ENCODE measurements around the gene GRIPAP1.
A peak's percentile ranks its signal among the peaks of the same experiment; 100 is the strongest.

The GRIPAP1 gene

DNA sequence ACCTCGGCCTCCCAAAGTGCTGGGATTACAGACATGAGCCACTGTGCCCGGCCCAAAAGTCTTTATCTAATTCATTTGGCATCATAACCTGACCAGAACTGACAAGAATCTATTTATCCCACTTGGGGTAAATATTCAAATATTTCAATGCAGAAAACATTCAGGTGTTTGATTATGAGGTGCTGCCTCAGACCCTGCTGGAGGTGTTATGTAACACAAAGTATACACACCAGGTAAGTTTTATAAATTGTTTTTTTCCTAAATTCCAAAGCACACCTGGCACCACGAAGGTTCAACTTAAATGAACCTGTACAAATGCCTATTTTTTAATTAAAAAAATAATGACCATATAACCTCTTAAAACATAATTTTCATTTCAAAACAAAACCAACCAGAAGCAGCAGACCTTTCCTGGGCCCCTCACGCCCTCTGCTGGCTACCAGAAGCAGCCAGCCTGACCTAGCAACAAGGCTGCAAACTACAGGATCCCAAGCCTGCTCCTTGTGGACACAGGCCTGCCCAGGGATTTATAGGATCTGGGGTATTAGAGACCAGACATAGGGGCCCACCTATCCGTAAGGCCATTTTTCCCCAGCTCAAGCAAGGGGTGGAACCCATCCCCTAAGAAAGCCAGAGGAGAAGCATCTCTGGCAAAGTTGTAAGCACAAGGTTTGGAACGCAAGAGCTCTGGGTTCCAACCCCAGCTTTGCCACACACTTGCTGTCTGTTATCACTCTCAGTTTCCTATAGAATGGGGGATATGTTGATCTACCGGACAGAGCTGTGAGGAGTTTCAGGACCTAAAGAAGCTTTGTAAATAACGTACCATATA, 56.3 kb downstream of the GRIPAP1 start:
- Histone ChIP-seq H3K9me3 (ENCODE audit: control insufficient read depth in 5 of 5, low read length in 5 of 5) (no peaks in the 10 kb centered on the region), H3K9ac (ENCODE audit: low read length in 5 of 5) (no peak overlapping the region), H3K4me1 (ENCODE audit: control insufficient read depth in 5 of 5, insufficient read depth in 5 of 5, low read length in 5 of 5) (peaks cover 0 to 9% (median 0%) of the 10 kb centered on the region in 5 donors), H3K27ac (ENCODE audit: low read depth, low read length) (no peak overlapping the region), H3K36me3 (ENCODE audit: control insufficient read depth in 5 of 5, insufficient read depth in 5 of 5, low read length in 5 of 5) (peaks cover 0 to 16% (median 6%) of the 10 kb centered on the region in 5 donors), H3K4me3 (ENCODE audit: low read depth in 1 of 5, low read length in 5 of 5) (no peak overlapping the region), H3K27me3 (ENCODE audit: control insufficient read depth in 5 of 5, insufficient read depth in 4 of 5, low read length in 5 of 5) (peaks cover 0 to 4% (median 2%) of the 10 kb centered on the region in 5 donors)

DNA sequence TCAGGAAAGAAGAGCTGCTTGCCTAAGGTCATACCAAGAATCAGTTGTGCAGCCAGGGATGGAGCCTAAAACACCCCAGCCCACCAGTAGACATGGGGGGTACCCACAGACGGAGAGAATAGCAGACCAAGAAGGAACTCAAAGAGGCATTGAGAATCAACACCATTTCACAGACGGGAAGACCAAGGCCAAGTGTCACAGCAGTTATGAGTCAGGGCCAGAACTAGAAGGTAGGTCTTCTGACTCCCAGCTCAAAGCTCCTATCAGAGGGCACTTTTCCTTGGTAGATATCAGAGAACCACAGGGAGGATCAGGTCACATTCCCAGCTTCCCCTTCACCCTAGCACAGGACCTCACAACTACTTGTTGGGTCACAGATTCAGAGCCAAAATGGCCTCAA, 59.2 kb downstream of the GRIPAP1 start:
- H3K4me1 ChIP-seq (ENCODE audit: control insufficient read depth in 5 of 5, insufficient read depth in 5 of 5, low read length in 5 of 5): peaks cover 0 to 22% (median 2%) of the 10 kb centered on the region in 5 donors
- no peak overlapping the region for H3K27ac ChIP-seq (ENCODE audit: low read depth, low read length)

DNA sequence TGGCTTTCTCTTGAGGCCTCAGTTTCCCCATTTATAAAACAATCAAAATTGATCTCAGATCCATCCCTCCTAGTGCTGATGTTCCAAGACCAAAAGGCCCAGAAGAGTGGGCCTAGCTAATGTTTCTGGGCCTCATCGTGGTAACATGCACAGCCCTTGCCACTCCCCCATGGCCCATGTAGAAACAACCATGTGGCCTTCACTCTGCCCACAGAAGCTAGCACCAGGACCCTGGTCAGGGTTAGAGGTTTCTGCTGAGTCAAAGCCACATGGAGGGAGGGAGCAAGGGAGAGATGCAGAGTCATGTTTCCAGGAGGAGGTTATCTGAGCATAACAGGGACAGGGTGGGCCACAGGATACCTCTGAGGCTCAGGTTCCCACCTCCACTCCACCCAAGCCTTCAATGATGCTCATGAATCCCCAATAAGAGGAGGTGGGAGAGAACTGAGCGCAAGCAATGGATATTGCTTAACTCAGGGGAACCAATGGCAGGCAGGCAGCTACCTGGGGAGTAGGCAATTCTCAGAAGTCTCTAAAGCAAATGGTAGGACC, 61.6 kb downstream of the GRIPAP1 start:
- peaks cover 0 to 11% (median 6%) of the 10 kb centered on the region in 5 donors for H3K27me3 ChIP-seq (ENCODE audit: control insufficient read depth in 5 of 5, insufficient read depth in 4 of 5, low read length in 5 of 5)
- peaks cover 0 to 39% (median 2%) of the 10 kb centered on the region in 5 donors for H3K4me1 ChIP-seq (ENCODE audit: control insufficient read depth in 5 of 5, insufficient read depth in 5 of 5, low read length in 5 of 5)
- no peak overlapping the region for H3K4me3 ChIP-seq (ENCODE audit: low read depth in 1 of 5, low read length in 5 of 5)
- H3K9ac ChIP-seq (ENCODE audit: low read length in 5 of 5): peak overlapping the region in 1 of 5 donors; percentile 16
- H3K9me3 ChIP-seq (ENCODE audit: control insufficient read depth in 5 of 5, low read length in 5 of 5): no peaks in the 10 kb centered on the region
- no peak overlapping the region for H3K27ac ChIP-seq (ENCODE audit: low read depth, low read length)
- peaks cover 0 to 19% (median 13%) of the 10 kb centered on the region in 5 donors for H3K36me3 ChIP-seq (ENCODE audit: control insufficient read depth in 5 of 5, insufficient read depth in 5 of 5, low read length in 5 of 5)

More for the DNA sequence above, 59.2 kb downstream of the GRIPAP1 start:
- H3K4me3 ChIP-seq (ENCODE audit: low read depth in 1 of 5, low read length in 5 of 5): no peak overlapping the region
- H3K9me3 ChIP-seq (ENCODE audit: control insufficient read depth in 5 of 5, low read length in 5 of 5): no peaks in the 10 kb centered on the region
- H3K27me3 ChIP-seq (ENCODE audit: control insufficient read depth in 5 of 5, insufficient read depth in 4 of 5, low read length in 5 of 5): peaks cover 0 to 11% (median 6%) of the 10 kb centered on the region in 5 donors
- H3K36me3 ChIP-seq (ENCODE audit: control insufficient read depth in 5 of 5, insufficient read depth in 5 of 5, low read length in 5 of 5): peaks cover 0 to 19% (median 11%) of the 10 kb centered on the region in 5 donors
- no peak overlapping the region for H3K9ac ChIP-seq (ENCODE audit: low read length in 5 of 5)

DNA sequence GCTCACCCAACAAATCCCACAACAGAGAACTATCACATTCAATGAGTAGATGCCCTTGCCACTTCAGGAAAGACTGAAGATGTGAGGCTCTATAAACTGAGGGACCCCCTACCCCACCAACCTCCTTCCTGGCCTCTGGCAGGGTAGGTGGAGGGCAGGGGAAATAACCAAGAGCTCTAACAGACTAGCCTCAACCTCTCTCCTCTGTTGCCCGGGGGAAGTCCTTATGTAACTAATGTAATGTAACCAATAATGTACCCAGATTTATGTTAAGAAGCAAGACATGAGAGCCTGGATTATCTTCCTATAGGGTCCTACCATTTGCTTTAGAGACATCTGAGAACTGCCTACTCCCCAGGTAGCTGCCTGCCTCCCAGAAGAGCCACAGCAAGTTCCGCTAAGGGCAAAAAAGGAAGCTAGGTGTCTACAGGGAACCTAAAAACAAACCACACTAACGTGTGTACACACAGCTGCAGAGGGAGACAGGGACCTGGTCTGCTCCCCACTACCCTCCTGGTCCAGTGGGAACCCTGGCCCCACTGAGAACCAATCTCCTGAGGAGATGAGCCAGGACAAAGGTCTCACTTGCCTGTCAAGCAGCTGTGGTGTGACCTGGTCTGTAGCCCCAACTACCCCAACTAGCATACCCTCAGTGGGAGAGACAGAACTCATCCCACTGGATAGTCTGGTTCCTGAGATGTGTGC, 62.4 kb downstream of the GRIPAP1 start:
- peaks cover 0 to 13% (median 6%) of the 10 kb centered on the region in 5 donors for H3K27me3 ChIP-seq (ENCODE audit: control insufficient read depth in 5 of 5, insufficient read depth in 4 of 5, low read length in 5 of 5)
- peak overlapping the region in 1 of 5 donors; percentile 31 for H3K9ac ChIP-seq (ENCODE audit: low read length in 5 of 5)
- H3K9me3 ChIP-seq (ENCODE audit: control insufficient read depth in 5 of 5, low read length in 5 of 5): no peaks in the 10 kb centered on the region
- H3K36me3 ChIP-seq (ENCODE audit: control insufficient read depth in 5 of 5, insufficient read depth in 5 of 5, low read length in 5 of 5): peaks cover 0 to 21% (median 17%) of the 10 kb centered on the region in 5 donors
- H3K4me1 ChIP-seq (ENCODE audit: control insufficient read depth in 5 of 5, insufficient read depth in 5 of 5, low read length in 5 of 5): peaks cover 0 to 39% (median 2%) of the 10 kb centered on the region in 5 donors
- H3K4me3 ChIP-seq (ENCODE audit: low read depth in 1 of 5, low read length in 5 of 5): no peak overlapping the region
- H3K27ac ChIP-seq (ENCODE audit: low read depth, low read length): no peak overlapping the region

DNA sequence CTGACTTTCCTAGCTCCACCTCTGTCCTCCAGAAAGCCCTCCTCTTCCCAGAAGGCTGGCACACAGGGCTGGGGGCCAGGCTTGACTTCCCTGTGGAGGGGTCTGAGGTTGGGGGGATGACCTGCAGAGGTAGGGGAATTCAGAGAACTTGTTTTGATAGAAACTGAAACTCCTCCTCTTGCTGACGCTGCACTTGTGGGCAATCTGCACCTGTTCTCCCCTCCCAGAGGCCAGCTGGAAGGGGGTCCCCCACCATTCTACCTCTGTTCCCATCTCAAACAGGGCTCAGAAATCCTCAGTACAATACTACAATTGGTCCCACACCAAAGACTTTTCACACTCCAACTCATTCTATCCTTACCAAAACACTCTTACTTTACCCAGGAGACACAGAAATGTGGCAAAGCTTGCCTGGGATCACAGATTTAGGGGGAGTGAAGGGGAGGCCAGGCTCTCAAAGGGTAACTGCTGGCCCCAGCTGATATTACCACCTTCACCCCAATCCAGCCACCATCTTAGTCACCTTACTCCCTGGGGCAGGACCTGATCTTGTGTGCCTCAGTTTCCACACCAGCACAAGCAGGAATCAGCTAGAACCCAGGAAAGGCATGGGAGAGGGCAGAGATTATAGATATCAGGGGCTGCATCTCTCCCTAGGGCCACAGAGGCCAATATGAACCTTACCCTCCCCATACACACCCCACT, 63.2 kb downstream of the GRIPAP1 start:
- H3K27ac ChIP-seq (ENCODE audit: low read depth, low read length): no peak overlapping the region
- peaks cover 0 to 4% (median 3%) of the 10 kb centered on the region in 5 donors for H3K9me3 ChIP-seq (ENCODE audit: control insufficient read depth in 5 of 5, low read length in 5 of 5)
- H3K4me3 ChIP-seq (ENCODE audit: low read depth in 1 of 5, low read length in 5 of 5): no peak overlapping the region
- H3K9ac ChIP-seq (ENCODE audit: low read length in 5 of 5): no peak overlapping the region
- peaks cover 0 to 26% (median 24%) of the 10 kb centered on the region in 5 donors for H3K36me3 ChIP-seq (ENCODE audit: control insufficient read depth in 5 of 5, insufficient read depth in 5 of 5, low read length in 5 of 5)
- peaks cover 0 to 13% (median 6%) of the 10 kb centered on the region in 5 donors for H3K27me3 ChIP-seq (ENCODE audit: control insufficient read depth in 5 of 5, insufficient read depth in 4 of 5, low read length in 5 of 5)
- H3K4me1 ChIP-seq (ENCODE audit: control insufficient read depth in 5 of 5, insufficient read depth in 5 of 5, low read length in 5 of 5): peaks cover 0 to 39% (median 2%) of the 10 kb centered on the region in 5 donors

DNA sequence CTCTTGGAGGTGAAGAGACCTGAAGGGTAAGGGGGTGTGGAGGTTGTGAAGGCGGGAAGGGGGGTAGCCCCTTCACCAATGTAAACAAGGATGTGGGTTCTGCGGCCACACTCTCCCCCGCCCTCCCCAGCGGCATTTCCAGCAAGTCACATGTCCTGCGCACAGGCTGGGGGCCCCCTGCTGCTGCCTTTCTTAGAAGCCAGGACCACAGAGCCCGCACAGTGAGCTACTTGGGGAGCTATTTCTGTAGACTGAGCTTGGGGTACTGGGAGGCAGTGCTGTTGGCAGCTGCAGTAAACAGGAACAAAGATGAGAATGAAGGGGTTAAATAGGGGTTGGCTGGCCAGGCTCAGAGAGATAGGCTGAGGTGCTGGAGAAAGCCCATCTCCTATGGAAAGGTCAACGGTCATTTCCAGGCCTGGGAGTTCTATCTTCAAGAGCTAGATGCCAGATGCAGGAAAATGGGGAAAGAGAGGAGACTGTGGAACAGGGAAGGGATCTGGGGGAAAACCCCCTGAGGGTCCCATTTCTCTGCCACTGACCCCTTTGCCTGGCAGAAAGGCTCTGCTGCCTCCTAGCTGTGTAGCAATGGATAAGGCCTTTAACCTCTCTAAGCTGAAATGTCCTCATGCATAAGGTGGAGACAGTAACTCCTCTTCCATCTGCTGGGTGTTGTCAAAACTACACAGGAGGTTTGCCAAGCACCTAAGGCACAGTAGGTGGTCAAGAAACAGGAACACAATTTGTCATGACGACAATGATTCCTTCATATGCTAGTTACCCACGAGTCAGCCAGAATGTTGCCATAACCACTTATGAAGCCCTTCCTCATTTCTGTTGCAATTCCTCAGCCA, 64.8 kb downstream of the GRIPAP1 start:
- H3K9me3 ChIP-seq (ENCODE audit: control insufficient read depth in 5 of 5, low read length in 5 of 5): peaks cover 0 to 10% (median 5%) of the 10 kb centered on the region in 5 donors
- no peak overlapping the region for H3K27ac ChIP-seq (ENCODE audit: low read depth, low read length)
- H3K4me1 ChIP-seq (ENCODE audit: control insufficient read depth in 5 of 5, insufficient read depth in 5 of 5, low read length in 5 of 5): peaks cover 0 to 39% (median 2%) of the 10 kb centered on the region in 5 donors
- peaks cover 0 to 11% (median 6%) of the 10 kb centered on the region in 5 donors for H3K27me3 ChIP-seq (ENCODE audit: control insufficient read depth in 5 of 5, insufficient read depth in 4 of 5, low read length in 5 of 5)
- H3K4me3 ChIP-seq (ENCODE audit: low read depth in 1 of 5, low read length in 5 of 5): no peak overlapping the region
- peaks cover 0 to 29% (median 24%) of the 10 kb centered on the region in 5 donors for H3K36me3 ChIP-seq (ENCODE audit: control insufficient read depth in 5 of 5, insufficient read depth in 5 of 5, low read length in 5 of 5)
- no peak overlapping the region for H3K9ac ChIP-seq (ENCODE audit: low read length in 5 of 5)

DNA sequence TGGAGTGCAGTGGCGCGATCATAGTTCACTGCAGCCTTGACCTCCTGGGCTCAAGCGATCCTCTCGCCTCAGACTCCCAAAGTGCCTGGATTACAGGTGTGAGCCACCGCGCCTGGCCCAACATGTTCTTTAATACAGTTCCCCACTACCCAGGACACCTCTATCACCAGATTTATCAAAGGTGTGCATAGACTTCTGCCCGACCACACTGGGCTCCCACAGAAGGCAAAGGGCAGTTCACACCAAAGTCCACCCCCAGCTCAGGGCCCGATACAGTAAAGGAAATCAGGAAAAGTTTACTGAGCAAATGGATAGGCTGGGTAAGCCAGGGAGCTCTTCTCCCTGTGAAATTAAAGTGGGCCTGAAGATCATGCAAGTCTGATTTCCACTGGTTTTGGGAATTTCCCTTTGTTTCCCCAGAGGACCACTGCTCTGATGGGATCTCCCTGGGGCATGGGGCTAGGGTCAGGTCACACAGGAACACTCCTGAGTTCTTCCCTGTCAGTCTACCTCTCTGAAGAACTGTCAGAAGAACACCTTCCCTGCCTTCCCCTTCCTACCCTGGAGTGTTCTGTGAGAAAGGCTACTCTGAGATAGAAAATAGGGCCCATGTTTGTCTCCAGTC, 65.5 kb downstream of the GRIPAP1 start:
- no peak overlapping the region for H3K9ac ChIP-seq (ENCODE audit: low read length in 5 of 5)
- peaks cover 0 to 33% (median 2%) of the 10 kb centered on the region in 5 donors for H3K4me1 ChIP-seq (ENCODE audit: control insufficient read depth in 5 of 5, insufficient read depth in 5 of 5, low read length in 5 of 5)
- H3K27me3 ChIP-seq (ENCODE audit: control insufficient read depth in 5 of 5, insufficient read depth in 4 of 5, low read length in 5 of 5): peaks cover 0 to 9% (median 6%) of the 10 kb centered on the region in 5 donors
- H3K9me3 ChIP-seq (ENCODE audit: control insufficient read depth in 5 of 5, low read length in 5 of 5): peaks cover 0 to 10% (median 5%) of the 10 kb centered on the region in 5 donors
- H3K27ac ChIP-seq (ENCODE audit: low read depth, low read length): no peak overlapping the region
- H3K4me3 ChIP-seq (ENCODE audit: low read depth in 1 of 5, low read length in 5 of 5): no peak overlapping the region
- H3K36me3 ChIP-seq (ENCODE audit: control insufficient read depth in 5 of 5, insufficient read depth in 5 of 5, low read length in 5 of 5): peaks cover 0 to 27% (median 24%) of the 10 kb centered on the region in 5 donors

DNA sequence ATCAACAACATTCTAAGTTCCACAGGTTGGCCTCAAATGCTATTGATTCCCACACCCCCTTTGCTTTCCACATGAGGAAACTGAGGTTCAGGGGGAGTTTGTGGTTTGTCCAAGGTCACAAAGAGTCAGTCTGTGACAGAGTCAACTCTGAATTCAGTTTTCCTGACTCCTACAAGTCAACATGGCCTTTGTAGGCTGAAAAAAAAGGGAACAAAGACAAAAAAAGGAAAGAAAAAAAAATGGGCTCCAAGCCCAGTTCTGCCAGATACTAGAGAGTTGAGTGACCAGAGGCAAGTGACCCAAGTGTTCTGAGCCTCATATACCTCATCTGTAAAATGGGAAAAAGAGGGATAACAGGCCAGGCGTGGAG, 66.8 kb downstream of the GRIPAP1 start:
- Histone ChIP-seq H3K9me3 (ENCODE audit: control insufficient read depth in 5 of 5, low read length in 5 of 5) (peaks cover 0 to 10% (median 5%) of the 10 kb centered on the region in 5 donors), H3K27ac (ENCODE audit: low read depth, low read length) (no peak overlapping the region), H3K4me3 (ENCODE audit: low read depth in 1 of 5, low read length in 5 of 5) (no peak overlapping the region), H3K36me3 (ENCODE audit: control insufficient read depth in 5 of 5, insufficient read depth in 5 of 5, low read length in 5 of 5) (peaks cover under 1 to 37% (median 23%) of the 10 kb centered on the region in 5 donors), H3K27me3 (ENCODE audit: control insufficient read depth in 5 of 5, insufficient read depth in 4 of 5, low read length in 5 of 5) (peaks cover 0 to 9% (median 3%) of the 10 kb centered on the region in 5 donors), H3K9ac (ENCODE audit: low read length in 5 of 5) (no peak overlapping the region), H3K4me1 (ENCODE audit: control insufficient read depth in 5 of 5, insufficient read depth in 5 of 5, low read length in 5 of 5) (peaks cover 0 to 25% (median 2%) of the 10 kb centered on the region in 5 donors)
